Activated B cell treated with CpG ODN at 0.5 μM for 24 hours (primary cell): ENCODE results near the gene RRBP1. TPM values are rescaled to one million over a fixed set of nuclear protein-coding genes. Genes with fewer than 3 reads are reported as not detected.

Source experiments
- ATAC-seq: fragments of 200-7000 bp; cut with Tn5 transposase; one replicate; pipeline ENCODE4 v1.10.0; 2021; ENCODE audit warnings: low read depth, mild to moderate bottlenecking, moderate library complexity
- CTCF ChIA-PET: fragments of 350-600 bp; sonication (Branson Sonifier 250); formaldehyde crosslinking; loops from one replicate; lab custom pipeline; 2021; ENCODE audit warnings: antibody characterized with exemption; lab: Charles Lee
- POLR2A ChIA-PET: fragments of 350-600 bp; sonication (Branson Sonifier 250); formaldehyde crosslinking; loops from one replicate; lab custom pipeline; 2021; ENCODE audit warnings: antibody characterized with exemption; lab: Charles Lee
- DNase-seq: peaks from one replicate; pipeline ENCODE4 v3.0.0; 2022
- H3K27ac Mint-ChIP-seq: one replicate; pipeline ENCODE4 v1.8.0; 2020; ENCODE audit warnings: mixed read lengths
- H3K27me3 Mint-ChIP-seq: one replicate; pipeline ENCODE4 v1.8.0; 2021; ENCODE audit warnings: mixed read lengths
- H3K36me3 Mint-ChIP-seq: one replicate; pipeline ENCODE4 v1.8.0; 2021; ENCODE audit warnings: low read depth, mixed read lengths
- H3K4me1 Mint-ChIP-seq: one replicate; pipeline ENCODE4 v1.8.0; 2021; ENCODE audit warnings: mixed read lengths
- H3K4me3 Mint-ChIP-seq: one replicate; pipeline ENCODE4 v1.8.0; 2020; ENCODE audit warnings: mild to moderate bottlenecking, mixed read lengths
- H3K9me3 Mint-ChIP-seq: one replicate; pipeline ENCODE4 v1.8.0; 2020; ENCODE audit warnings: mixed read lengths
- CTCF ChIP-seq: fragments of 200-600 bp; IDR thresholded peaks from one replicate; pipeline ENCODE4 v1.8.0; 2022; ENCODE audit warnings: antibody characterized with exemption, mild to moderate bottlenecking
- intact Hi-C: fragments of 100-400 bp; cut with micrococcal nuclease; formaldehyde crosslinking; loops from one replicate; pipeline ENCODE4 v1.15.1; 2024
- total RNA-seq: library from RNA; stranded (reverse); gene quantifications from 2 replicates; pipeline ENCODE4 v1.2.3, GENCODE V29; 2022

Gene RRBP1
- total RNA-seq, 1 donor from 2014 or later = 22.0 TPM

- peaks cover 28% of the 10 kb centered on the region for H3K36me3 Mint-ChIP-seq
- peaks cover 12% of the 10 kb centered on the region for H3K4me1 Mint-ChIP-seq
- H3K27me3 Mint-ChIP-seq = no peaks in the 10 kb centered on the region
- DNase-seq = no peak
- no peak for TF ChIP-seq CTCF
- H3K4me3 Mint-ChIP-seq = no peak overlapping the region
- H3K27ac Mint-ChIP-seq = no peak overlapping the region
- intact Hi-C loops = no loop called here
- ATAC-seq = no peak
- ChIA-PET POLR2A (no interaction called here), CTCF (no interaction called here)
- no peaks in the 10 kb centered on the region for H3K9me3 Mint-ChIP-seq
Observed at GRCh38 chr20:17637413-17637780, 44.6 kb downstream of the RRBP1 start.

GRCh38 chr20:17636523-17637412 is 45.3 kb downstream of the RRBP1 start:
- Mint-ChIP-seq H3K36me3 (peaks cover 31% of the 10 kb centered on the region), H3K27me3 (no peaks in the 10 kb centered on the region), H3K27ac (no peak overlapping the region), H3K4me1 (peaks cover 12% of the 10 kb centered on the region), H3K9me3 (no peaks in the 10 kb centered on the region), H3K4me3 (no peak overlapping the region)
- ChIA-PET POLR2A (no interaction called here), CTCF (no interaction called here)
- ATAC-seq (no peak), DNase-seq (no peak)
- no peak for TF ChIP-seq CTCF
- intact Hi-C loops = no loop called here

GRCh38 chr20:17635332-17636244 is 46.5 kb downstream of the RRBP1 start:
- peaks cover 12% of the 10 kb centered on the region for H3K4me1 Mint-ChIP-seq
- intact Hi-C loops = no loop called here
- H3K27me3 Mint-ChIP-seq = no peaks in the 10 kb centered on the region
- CTCF ChIA-PET = no interaction called here
- TF ChIP-seq CTCF = no peak
- POLR2A ChIA-PET = no interaction called here
- ATAC-seq = no peak
- H3K4me3 Mint-ChIP-seq = no peak overlapping the region
- H3K27ac Mint-ChIP-seq = no peak overlapping the region
- DNase-seq = no peak
- no peaks in the 10 kb centered on the region for H3K9me3 Mint-ChIP-seq
- H3K36me3 Mint-ChIP-seq = peaks cover 35% of the 10 kb centered on the region

- peaks cover 35% of the 10 kb centered on the region for H3K36me3 Mint-ChIP-seq
- CTCF ChIA-PET = no interaction called here
- no peaks in the 10 kb centered on the region for H3K27me3 Mint-ChIP-seq
- peaks cover 12% of the 10 kb centered on the region for H3K4me1 Mint-ChIP-seq
- no peak for TF ChIP-seq CTCF
- no peak overlapping the region for H3K4me3 Mint-ChIP-seq
- no peak overlapping the region for H3K27ac Mint-ChIP-seq
- H3K9me3 Mint-ChIP-seq = no peaks in the 10 kb centered on the region
- POLR2A ChIA-PET = no interaction called here
- ATAC-seq = peak; percentile 79
- DNase-seq = no peak
- intact Hi-C loops = no loop called here
Observed at GRCh38 chr20:17634661-17635331, 47.2 kb downstream of the RRBP1 start.
